ENCODE results near the gene MCFD2. TPM values are rescaled to one million over a fixed set of nuclear protein-coding genes. Genes with fewer than 3 reads are reported as not detected.
A peak's percentile ranks its signal among the peaks of the same experiment; 100 is the strongest.

MCFD2 gene
- 146 and 148 TPM in 2 replicates for total RNA-seq (2012; rRNA removed)

DNA sequence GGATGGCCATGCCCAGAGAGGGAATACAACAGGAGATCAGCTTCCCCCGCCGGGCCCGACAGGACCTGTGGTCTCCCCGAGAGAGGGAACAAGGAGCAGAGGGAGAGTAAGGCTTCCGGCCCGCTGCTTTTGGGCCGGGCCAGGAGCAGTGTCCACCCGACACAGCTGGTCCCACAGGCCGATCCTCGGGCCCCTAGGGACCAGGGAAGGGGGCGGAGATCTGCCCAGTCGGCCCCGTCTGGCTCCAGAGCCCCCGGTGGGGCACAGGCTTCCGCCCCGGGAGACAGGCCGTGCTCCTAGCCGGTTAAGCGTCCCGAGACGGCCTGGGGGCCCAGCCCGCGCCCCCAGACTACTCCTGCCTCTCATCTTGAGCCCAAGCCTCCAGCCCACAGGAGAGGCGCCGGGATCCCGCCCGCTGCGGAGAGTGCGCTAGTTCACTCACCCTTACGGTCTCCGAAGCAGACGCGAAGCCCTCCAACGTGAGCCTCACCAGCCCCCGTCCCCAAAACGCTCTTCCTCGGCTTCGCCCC is at the start of gene MCFD2:
Gene MCFD2, minus strand, starts transcription at position 526 of the 530 bp plus-strand sequence. CDS start 6,635 bp downstream, outside the sequence.
- Histone ChIP-seq H3K4me1 (ENCODE audit: control insufficient read depth, insufficient read depth, low read length) (peaks cover 26% of the 10 kb centered on the region), H3K9ac (ENCODE audit: low read depth, low read length) (peak within 1 kb of the TSS; percentile 98), H3K4me3 (ENCODE audit: low read length) (peak within 1 kb of the TSS; percentile 87), H3K27me3 (ENCODE audit: control insufficient read depth, insufficient read depth, low read length) (no peaks in the 10 kb centered on the region), H3K36me3 (ENCODE audit: insufficient read depth, low read length) (peaks cover 12% of the 10 kb centered on the region), H3K4me2 (ENCODE audit: low read length) (peak within 1 kb of the TSS; percentile 87), H3K9me3 (replicated peaks; ENCODE audit: low read length) (no peaks in the 10 kb centered on the region)

DNA sequence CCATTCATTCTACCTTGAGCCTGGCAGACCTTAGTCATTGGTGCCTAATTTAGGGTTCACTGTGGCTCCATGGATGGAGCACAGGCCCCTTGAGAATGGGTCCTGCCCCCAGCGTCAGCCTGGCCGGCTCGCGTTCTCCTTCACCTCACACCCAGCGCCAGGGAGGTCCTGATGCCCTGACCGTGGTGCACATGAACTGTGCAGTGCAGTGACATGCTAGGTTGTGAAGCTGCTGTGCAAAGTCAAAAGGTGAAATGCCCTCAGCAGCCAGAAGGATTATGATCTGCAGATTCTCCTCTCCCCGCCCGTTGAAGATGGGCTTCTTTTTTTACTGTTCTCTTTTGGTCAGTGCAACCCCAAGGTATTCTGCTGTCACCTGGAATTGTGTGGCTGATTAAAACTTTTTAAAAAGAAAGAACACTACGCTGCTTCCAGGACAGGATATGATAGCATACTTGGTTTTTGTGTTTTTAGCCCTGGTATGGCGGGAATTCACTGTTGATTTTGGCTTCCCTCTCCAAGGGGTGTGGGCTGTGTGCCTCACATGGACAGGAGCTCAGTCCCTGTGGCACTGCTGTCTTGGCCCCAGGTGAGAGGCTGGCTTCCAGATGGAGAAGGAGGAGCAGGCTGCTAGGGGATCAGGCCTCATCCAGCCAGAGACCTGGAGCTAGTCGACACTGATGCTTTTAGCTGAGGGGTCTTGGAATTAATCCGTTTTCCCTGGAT is 49.4 kb upstream of the MCFD2 start:
- H3K4me3 ChIP-seq (ENCODE audit: low read length): no peak overlapping the region
- peaks cover 43% of the 10 kb centered on the region for H3K4me1 ChIP-seq (ENCODE audit: control insufficient read depth, insufficient read depth, low read length)
- H3K9ac ChIP-seq (ENCODE audit: low read depth, low read length): no peak overlapping the region
- H3K36me3 ChIP-seq (ENCODE audit: insufficient read depth, low read length): peaks cover 24% of the 10 kb centered on the region
- no peaks in the 10 kb centered on the region for H3K27me3 ChIP-seq (ENCODE audit: control insufficient read depth, insufficient read depth, low read length)
- H3K4me2 ChIP-seq (ENCODE audit: low read length): peak overlapping the region; percentile 54
- H3K9me3 ChIP-seq (replicated peaks; ENCODE audit: low read length): no peaks in the 10 kb centered on the region

DNA sequence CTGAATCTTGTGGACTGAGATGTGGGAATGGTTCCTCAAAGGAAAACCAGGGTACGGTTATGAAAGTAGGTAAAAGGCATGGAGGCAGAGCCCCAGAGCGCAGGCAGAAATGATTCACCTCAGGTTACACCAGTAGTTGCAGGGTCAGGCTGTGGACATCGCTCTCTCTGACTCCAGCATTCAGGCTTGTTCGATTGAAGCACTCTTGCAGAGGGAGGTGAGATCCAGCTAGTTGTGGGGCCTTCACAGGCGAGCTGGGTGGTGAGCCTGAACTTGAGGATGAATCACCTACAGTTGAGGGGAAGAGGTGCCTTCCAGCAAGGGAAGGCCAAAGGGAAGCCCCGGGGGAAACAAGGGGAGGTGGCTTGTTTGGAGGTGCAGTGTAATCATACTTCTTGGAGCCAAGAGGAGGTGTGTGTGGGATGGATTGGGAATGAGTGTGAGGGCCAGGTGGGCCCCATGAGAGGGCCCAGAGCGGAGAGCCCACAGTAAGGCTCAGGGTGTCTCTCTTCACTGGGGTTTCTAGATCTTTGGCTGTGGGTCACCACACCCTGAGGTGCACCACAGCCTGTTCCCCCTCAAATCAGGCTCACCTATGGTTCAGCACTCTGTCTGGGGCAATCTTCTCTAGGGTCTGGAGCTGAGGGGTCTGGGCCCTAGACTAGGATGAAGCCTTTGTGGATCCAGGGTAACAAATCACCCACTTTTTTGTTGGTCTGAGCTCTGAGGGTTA is 48.5 kb upstream of the MCFD2 start:
- Histone ChIP-seq H3K9ac (ENCODE audit: low read depth, low read length) (no peak overlapping the region), H3K4me3 (ENCODE audit: low read length) (no peak overlapping the region), H3K36me3 (ENCODE audit: insufficient read depth, low read length) (peaks cover 32% of the 10 kb centered on the region), H3K4me2 (ENCODE audit: low read length) (no peak overlapping the region), H3K9me3 (replicated peaks; ENCODE audit: low read length) (no peaks in the 10 kb centered on the region), H3K4me1 (ENCODE audit: control insufficient read depth, insufficient read depth, low read length) (peaks cover 38% of the 10 kb centered on the region), H3K27me3 (ENCODE audit: control insufficient read depth, insufficient read depth, low read length) (no peaks in the 10 kb centered on the region)

DNA sequence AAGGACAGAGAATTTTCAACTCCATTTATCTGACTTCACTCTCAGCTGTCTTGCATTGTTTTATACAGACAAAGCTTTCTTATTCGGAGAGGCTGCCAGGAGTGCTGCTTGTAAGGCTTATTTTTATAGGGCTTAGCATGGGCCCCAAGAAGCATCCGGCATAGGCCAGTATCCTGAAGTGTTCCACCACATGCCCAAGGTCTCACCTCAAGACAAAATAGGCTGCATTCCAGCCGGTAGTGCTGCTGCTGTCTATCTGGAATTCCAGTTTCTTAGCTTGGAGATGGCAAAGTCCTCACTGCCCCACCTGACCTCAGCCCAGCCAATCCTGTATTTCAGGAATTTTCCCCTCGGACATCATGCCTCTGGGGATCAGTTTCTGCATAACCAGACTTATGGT is 47.6 kb upstream of the MCFD2 start:
- Histone ChIP-seq H3K4me1 (ENCODE audit: control insufficient read depth, insufficient read depth, low read length) (peaks cover 31% of the 10 kb centered on the region), H3K27me3 (ENCODE audit: control insufficient read depth, insufficient read depth, low read length) (no peaks in the 10 kb centered on the region), H3K36me3 (ENCODE audit: insufficient read depth, low read length) (peaks cover 41% of the 10 kb centered on the region), H3K4me2 (ENCODE audit: low read length) (no peak overlapping the region), H3K9ac (ENCODE audit: low read depth, low read length) (no peak overlapping the region), H3K9me3 (replicated peaks; ENCODE audit: low read length) (no peaks in the 10 kb centered on the region), H3K4me3 (ENCODE audit: low read length) (no peak overlapping the region)

DNA sequence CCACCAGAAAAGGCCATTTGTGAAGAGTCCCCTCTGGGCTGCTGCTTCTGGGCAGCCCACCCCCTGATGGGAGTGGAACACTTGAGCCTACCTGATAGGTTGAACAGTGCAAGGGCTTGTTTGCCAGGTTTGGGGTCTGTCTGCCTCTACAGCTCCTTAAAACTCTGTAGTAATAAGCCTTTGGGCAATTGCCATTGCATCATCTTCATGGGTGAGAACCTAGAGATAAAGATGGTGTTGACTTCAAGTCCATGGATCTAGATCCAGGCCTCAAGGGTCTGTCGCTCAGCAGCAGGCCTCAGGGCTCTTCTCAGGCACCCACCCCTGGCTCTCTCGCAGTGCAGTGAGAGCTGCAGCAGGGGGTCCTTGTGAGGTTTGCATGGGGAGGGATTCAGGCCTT is 47.1 kb upstream of the MCFD2 start:
- Histone ChIP-seq H3K27me3 (ENCODE audit: control insufficient read depth, insufficient read depth, low read length) (no peaks in the 10 kb centered on the region), H3K4me1 (ENCODE audit: control insufficient read depth, insufficient read depth, low read length) (peaks cover 26% of the 10 kb centered on the region), H3K9me3 (replicated peaks; ENCODE audit: low read length) (no peaks in the 10 kb centered on the region), H3K9ac (ENCODE audit: low read depth, low read length) (no peak overlapping the region), H3K4me2 (ENCODE audit: low read length) (no peak overlapping the region), H3K4me3 (ENCODE audit: low read length) (no peak overlapping the region), H3K36me3 (ENCODE audit: insufficient read depth, low read length) (peaks cover 46% of the 10 kb centered on the region)

DNA sequence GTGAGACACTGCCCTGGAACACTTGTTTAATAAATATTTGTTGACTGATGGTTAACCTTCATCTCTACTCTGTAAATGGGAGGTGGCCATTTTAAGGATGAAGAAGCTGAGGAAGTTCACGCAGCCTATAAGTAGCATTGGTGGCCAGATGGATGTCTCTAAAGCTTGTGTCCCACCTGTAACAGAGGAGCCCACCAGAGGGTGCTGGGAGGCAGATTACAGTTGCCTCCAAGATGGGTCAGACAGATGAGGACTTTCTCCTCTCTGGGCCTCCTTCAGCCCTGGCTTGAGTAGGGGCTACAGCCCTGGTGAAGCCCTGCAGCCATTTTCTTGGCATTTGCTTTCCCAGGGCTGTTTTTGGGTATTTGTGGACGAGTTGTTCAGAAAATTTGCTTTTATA is 45.0 kb upstream of the MCFD2 start:
- peaks cover 67% of the 10 kb centered on the region for H3K36me3 ChIP-seq (ENCODE audit: insufficient read depth, low read length)

DNA sequence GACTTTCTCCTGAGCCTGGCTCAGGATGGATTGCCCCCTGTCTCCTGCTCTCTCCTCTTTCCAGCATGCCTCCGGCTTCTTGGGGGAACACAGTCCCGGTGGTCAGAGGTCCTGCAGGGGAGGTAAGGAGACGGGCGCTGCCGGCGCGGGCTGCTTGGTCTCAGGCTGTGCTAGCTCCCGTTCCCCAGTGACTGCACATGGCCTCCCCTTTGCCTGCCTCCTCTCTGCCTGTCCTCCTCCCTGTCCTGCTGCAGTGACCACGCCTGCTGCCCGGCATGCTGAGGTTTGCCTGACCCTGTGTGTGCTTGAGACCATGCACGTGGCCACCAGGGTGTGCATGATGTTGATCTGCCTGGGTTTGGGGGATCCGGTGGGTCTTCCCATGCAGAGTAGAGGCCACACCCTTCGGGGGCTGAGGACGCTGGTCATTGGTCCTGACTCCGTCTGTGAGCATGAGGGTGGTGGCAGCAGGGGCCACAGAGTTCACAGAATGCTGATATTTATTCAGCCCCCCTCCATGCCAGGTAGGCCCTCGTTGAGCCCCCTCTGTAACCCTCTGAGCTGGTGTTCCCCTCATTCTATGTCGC is 42.9 kb upstream of the MCFD2 start:
- H3K9me3 ChIP-seq (replicated peaks; ENCODE audit: low read length): no peaks in the 10 kb centered on the region
- no peak overlapping the region for H3K4me3 ChIP-seq (ENCODE audit: low read length)
- no peak overlapping the region for H3K4me2 ChIP-seq (ENCODE audit: low read length)
- no peak overlapping the region for H3K9ac ChIP-seq (ENCODE audit: low read depth, low read length)
- no peaks in the 10 kb centered on the region for H3K27me3 ChIP-seq (ENCODE audit: control insufficient read depth, insufficient read depth, low read length)
- H3K4me1 ChIP-seq (ENCODE audit: control insufficient read depth, insufficient read depth, low read length): peaks cover 24% of the 10 kb centered on the region
- peaks cover 76% of the 10 kb centered on the region for H3K36me3 ChIP-seq (ENCODE audit: insufficient read depth, low read length)

More for the DNA sequence above, 45.0 kb upstream of the MCFD2 start:
- H3K9ac ChIP-seq (ENCODE audit: low read depth, low read length): no peak overlapping the region
- H3K4me1 ChIP-seq (ENCODE audit: control insufficient read depth, insufficient read depth, low read length): peaks cover 29% of the 10 kb centered on the region
- H3K27me3 ChIP-seq (ENCODE audit: control insufficient read depth, insufficient read depth, low read length): no peaks in the 10 kb centered on the region
- no peak overlapping the region for H3K4me2 ChIP-seq (ENCODE audit: low read length)
- H3K9me3 ChIP-seq (replicated peaks; ENCODE audit: low read length): no peaks in the 10 kb centered on the region
- no peak overlapping the region for H3K4me3 ChIP-seq (ENCODE audit: low read length)

DNA sequence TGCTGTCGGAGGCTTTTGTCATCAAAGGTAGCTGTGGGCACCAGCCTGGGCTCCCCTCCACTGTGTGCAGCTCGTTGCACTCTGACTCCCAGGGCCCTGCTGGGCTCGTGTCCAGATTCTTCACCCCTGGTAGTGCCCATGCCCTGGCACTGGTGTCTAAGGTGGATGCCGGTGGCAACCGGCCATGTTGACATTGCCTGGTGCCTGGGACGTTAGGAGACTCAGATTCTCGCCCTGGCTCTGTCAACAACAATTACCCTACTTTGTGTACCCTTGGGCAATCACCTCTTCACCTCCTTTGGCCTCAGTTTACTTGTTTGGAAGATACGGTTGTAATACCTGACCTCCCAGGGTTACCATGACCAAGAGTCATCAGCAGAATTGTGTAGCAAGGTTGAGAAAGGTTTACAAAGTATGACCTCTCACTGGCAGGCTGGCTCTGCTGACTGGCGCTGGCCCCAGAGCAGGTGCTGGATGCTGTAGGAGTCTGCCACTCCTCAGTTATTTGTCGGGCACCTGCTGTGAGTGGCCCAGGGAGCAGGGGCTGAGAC is 41.5 kb upstream of the MCFD2 start:
- H3K4me3 ChIP-seq (ENCODE audit: low read length): no peak overlapping the region
- H3K27me3 ChIP-seq (ENCODE audit: control insufficient read depth, insufficient read depth, low read length): no peaks in the 10 kb centered on the region
- H3K4me1 ChIP-seq (ENCODE audit: control insufficient read depth, insufficient read depth, low read length): peaks cover 23% of the 10 kb centered on the region
- peaks cover 77% of the 10 kb centered on the region for H3K36me3 ChIP-seq (ENCODE audit: insufficient read depth, low read length)
- H3K4me2 ChIP-seq (ENCODE audit: low read length): no peak overlapping the region
- H3K9ac ChIP-seq (ENCODE audit: low read depth, low read length): no peak overlapping the region
- no peaks in the 10 kb centered on the region for H3K9me3 ChIP-seq (replicated peaks; ENCODE audit: low read length)

DNA sequence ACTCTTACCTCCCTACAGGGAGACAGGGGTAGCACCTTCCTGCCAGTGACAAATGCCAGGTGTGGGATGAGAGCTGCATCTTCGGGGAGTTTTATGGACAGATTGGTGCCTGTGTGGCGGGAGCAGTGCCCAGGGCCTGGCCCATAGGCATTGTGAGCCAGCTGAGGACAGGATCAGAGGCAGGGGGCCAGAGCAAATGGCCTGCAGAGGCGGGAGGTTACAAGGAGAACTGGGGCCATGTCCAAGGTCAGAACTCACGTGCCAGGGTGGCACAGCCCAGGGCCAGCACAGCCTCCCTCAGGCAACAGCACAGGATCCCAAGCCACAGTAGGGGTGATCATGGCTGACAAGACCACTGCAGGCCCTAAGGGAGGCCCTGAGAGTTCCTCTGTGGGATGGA is 40.2 kb upstream of the MCFD2 start:
- Histone ChIP-seq H3K27me3 (ENCODE audit: control insufficient read depth, insufficient read depth, low read length) (no peaks in the 10 kb centered on the region), H3K9me3 (replicated peaks; ENCODE audit: low read length) (no peaks in the 10 kb centered on the region), H3K36me3 (ENCODE audit: insufficient read depth, low read length) (peaks cover 82% of the 10 kb centered on the region), H3K4me1 (ENCODE audit: control insufficient read depth, insufficient read depth, low read length) (peaks cover 23% of the 10 kb centered on the region), H3K9ac (ENCODE audit: low read depth, low read length) (peak overlapping the region; percentile 65), H3K4me3 (ENCODE audit: low read length) (no peak overlapping the region), H3K4me2 (ENCODE audit: low read length) (peak overlapping the region; percentile 69)

DNA sequence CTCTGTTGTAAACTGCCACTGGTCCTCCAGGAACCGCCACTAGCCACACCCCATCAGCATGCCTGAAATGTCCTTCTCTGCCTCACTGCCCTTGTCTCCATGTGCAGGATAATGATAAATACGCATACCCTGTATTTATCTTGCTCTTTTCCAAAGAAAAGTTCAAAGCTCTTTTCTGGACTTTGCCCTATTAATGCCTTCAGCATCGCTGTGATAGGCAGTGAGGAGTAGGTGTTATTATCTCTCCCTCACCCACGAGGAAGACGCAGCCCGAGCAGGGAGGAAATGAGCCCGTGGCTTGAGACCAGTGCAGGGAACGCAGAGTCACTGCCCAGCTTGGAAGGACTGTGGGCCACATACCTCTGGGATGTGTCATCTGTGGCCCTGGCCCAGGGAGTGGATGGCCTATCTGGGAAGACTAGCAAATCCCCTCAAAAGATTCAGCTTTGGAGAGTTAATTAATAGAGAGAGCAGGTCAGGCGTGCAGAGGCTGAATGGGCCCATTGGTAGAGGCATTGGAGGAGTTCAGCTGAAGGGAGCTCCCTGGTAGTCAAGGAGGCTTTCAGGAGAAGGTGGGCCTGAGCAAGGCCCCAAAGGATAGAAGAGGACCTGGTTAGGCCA is 39.5 kb upstream of the MCFD2 start:
- peak overlapping the region; percentile 46 for H3K4me3 ChIP-seq (ENCODE audit: low read length)
- H3K4me2 ChIP-seq (ENCODE audit: low read length): peak overlapping the region; percentile 69
- H3K9me3 ChIP-seq (replicated peaks; ENCODE audit: low read length): no peaks in the 10 kb centered on the region
- H3K4me1 ChIP-seq (ENCODE audit: control insufficient read depth, insufficient read depth, low read length): peaks cover 28% of the 10 kb centered on the region
- no peaks in the 10 kb centered on the region for H3K27me3 ChIP-seq (ENCODE audit: control insufficient read depth, insufficient read depth, low read length)
- peak overlapping the region; percentile 65 for H3K9ac ChIP-seq (ENCODE audit: low read depth, low read length)
- H3K36me3 ChIP-seq (ENCODE audit: insufficient read depth, low read length): peaks cover 81% of the 10 kb centered on the region

DNA sequence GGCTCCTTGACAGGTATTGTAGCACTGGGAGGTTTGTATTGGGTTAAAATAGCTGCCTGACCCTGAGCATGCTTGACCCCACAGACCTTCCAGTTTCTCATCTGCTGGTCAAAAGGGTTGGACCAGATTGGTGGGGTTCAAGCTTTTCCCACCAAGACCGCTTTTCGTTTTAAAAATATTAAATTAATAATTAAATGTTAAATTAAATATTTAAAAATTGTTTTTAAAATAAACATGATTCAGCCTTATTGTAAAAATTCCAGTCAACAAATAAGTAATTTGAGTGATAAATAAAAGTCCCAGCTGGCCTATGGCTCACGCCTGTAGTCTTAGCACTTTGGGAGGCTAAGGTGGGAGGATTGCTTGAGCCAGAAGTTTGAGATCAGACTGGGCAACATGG is 36.6 kb upstream of the MCFD2 start:
- Histone ChIP-seq H3K4me2 (ENCODE audit: low read length) (no peak overlapping the region), H3K36me3 (ENCODE audit: insufficient read depth, low read length) (peaks cover 57% of the 10 kb centered on the region), H3K9me3 (replicated peaks; ENCODE audit: low read length) (no peaks in the 10 kb centered on the region), H3K4me1 (ENCODE audit: control insufficient read depth, insufficient read depth, low read length) (peaks cover 30% of the 10 kb centered on the region), H3K9ac (ENCODE audit: low read depth, low read length) (no peak overlapping the region), H3K27me3 (ENCODE audit: control insufficient read depth, insufficient read depth, low read length) (no peaks in the 10 kb centered on the region), H3K4me3 (ENCODE audit: low read length) (no peak overlapping the region)
